ENCODE measurements around the gene REV1. TPM values are rescaled to one million over a fixed set of nuclear protein-coding genes. Genes with fewer than 3 reads are reported as not detected.

REV1 gene
- total and polyA plus RNA-seq, 7 donors, result 7.2 to 73.1 (median 41.7) TPM

GRCh38 chr2:99467390-99467789, 22.4 kb downstream of the REV1 start:
- Histone ChIP-seq H3K4me1 (peaks cover 0 to 25% (median 15%) of the 10 kb centered on the region in 4 donors), H3K27me3 (no peaks in the 10 kb centered on the region), H3K36me3 (peaks cover 0 to under 1% (median 0%) of the 10 kb centered on the region in 4 donors), H3K27ac (no peak overlapping the region), H3K4me3 (no peak overlapping the region), H3K9me3 (no peaks in the 10 kb centered on the region)
- intact Hi-C loops (cut with DNase I), result no loop called here
- no peak for DNase-seq
- no peak for TF ChIP-seq CTCF (IDR thresholded peaks at IDR 0.05)
- no peak for TF ChIP-seq POLR2AphosphoS5 (IDR thresholded peaks at IDR 0.05)
- TF ChIP-seq POLR2A (IDR thresholded peaks at IDR 0.05), result no peak
- 97 to 99% methylated on average over 3 of the region's 3 CpGs for WGBS, 2 donors

GRCh38 chr2:99461828-99462483, 27.9 kb downstream of the REV1 start:
- no peak for DNase-seq
- no peak overlapping the region for H3K27ac ChIP-seq
- H3K4me1 ChIP-seq, result peaks cover 0 to 11% (median 5%) of the 10 kb centered on the region in 4 donors
- H3K36me3 ChIP-seq, result peaks cover 0 to 52% (median 9%) of the 10 kb centered on the region in 4 donors
- 83 to 96% methylated on average over 4 of the region's 4 CpGs for WGBS, 2 donors
- no peak overlapping the region for H3K4me3 ChIP-seq
- H3K27me3 ChIP-seq, result no peaks in the 10 kb centered on the region
- no peaks in the 10 kb centered on the region for H3K9me3 ChIP-seq
- TF ChIP-seq POLR2AphosphoS5 (IDR thresholded peaks at IDR 0.05) (no peak), POLR2A (IDR thresholded peaks at IDR 0.05) (no peak), EP300 (IDR thresholded peaks at IDR 0.05) (no peak), CTCF (IDR thresholded peaks at IDR 0.05) (no peak)
- intact Hi-C loops (cut with DNase I), result no loop called here

GRCh38 chr2:99458529-99458928, 31.3 kb downstream of the REV1 start:
- H3K9me3 ChIP-seq, result no peaks in the 10 kb centered on the region
- intact Hi-C loops (cut with DNase I), result no loop called here
- H3K4me1 ChIP-seq, result no peaks in the 10 kb centered on the region
- no peak overlapping the region for H3K4me3 ChIP-seq
- H3K27ac ChIP-seq, result no peak overlapping the region
- no peak for TF ChIP-seq POLR2AphosphoS5 (IDR thresholded peaks at IDR 0.05)
- no peak for TF ChIP-seq CTCF (IDR thresholded peaks at IDR 0.05)
- TF ChIP-seq POLR2A (IDR thresholded peaks at IDR 0.05), result no peak
- TF ChIP-seq EP300 (IDR thresholded peaks at IDR 0.05), result no peak
- 92 to 95% methylated on average over 2 of the region's 2 CpGs for WGBS, 2 donors
- no peaks in the 10 kb centered on the region for H3K27me3 ChIP-seq
- peaks cover 3 to 70% (median 12%) of the 10 kb centered on the region in 4 donors for H3K36me3 ChIP-seq
- no peak for DNase-seq

- WGBS, 2 donors, result 81 to 92% methylated on average over 4 of the region's 4 CpGs
- Histone ChIP-seq H3K27me3 (no peaks in the 10 kb centered on the region), H3K4me3 (no peak overlapping the region), H3K36me3 (peaks cover 0 to 58% (median 5%) of the 10 kb centered on the region in 4 donors), H3K27ac (no peak overlapping the region), H3K9me3 (no peaks in the 10 kb centered on the region), H3K4me1 (peaks cover 0 to 14% (median 0%) of the 10 kb centered on the region in 4 donors)
- TF ChIP-seq CTCF (IDR thresholded peaks at IDR 0.05) (no peak), EP300 (IDR thresholded peaks at IDR 0.05) (no peak), POLR2A (IDR thresholded peaks at IDR 0.05) (no peak), POLR2AphosphoS5 (IDR thresholded peaks at IDR 0.05) (no peak)
- DNase-seq, result no peak
- intact Hi-C loops (cut with DNase I), result loop anchor here (5.0 kb wide), 1 partner anchor 36 kb away; no protein-coding TSS in a partner anchor
Observed at GRCh38 chr2:99451686-99452085, 38.1 kb downstream of the REV1 start.

All from sigmoid colon (tissue), 7 donors.